Nephron progenitor cell (in vitro differentiated cells): ENCODE measurements around the gene NTRK3.

Source experiments
- DNase-seq: peaks from one replicate; pipeline ENCODE4 v3.0.0; 2021
- H3K27ac Mint-ChIP-seq: 2 replicates; pipeline ENCODE4 v1.8.0; 2021; ENCODE audit warnings: mild to moderate bottlenecking, moderate library complexity, mixed read lengths
- H3K27me3 Mint-ChIP-seq: 2 replicates; pipeline ENCODE4 v1.8.0; 2021; ENCODE audit warnings: mild to moderate bottlenecking, low read depth, mixed read lengths; ENCODE audit not compliant: poor library complexity
- H3K36me3 Mint-ChIP-seq: 2 replicates; pipeline ENCODE4 v1.8.0; 2021; ENCODE audit warnings: low read depth, mixed read lengths
- H3K4me1 Mint-ChIP-seq: 2 replicates; pipeline ENCODE4 v1.8.0; 2021; ENCODE audit warnings: mixed read lengths
- H3K4me3 Mint-ChIP-seq: 2 replicates; pipeline ENCODE4 v1.8.0; 2021; ENCODE audit warnings: mild to moderate bottlenecking, moderate library complexity, mixed read lengths
- H3K9me3 Mint-ChIP-seq: 2 replicates; pipeline ENCODE4 v1.8.0; 2021; ENCODE audit warnings: mild to moderate bottlenecking, moderate library complexity, mixed read lengths
- TF ChIP-seq, protein P1 (sequence below): fragments of 200-600 bp; sonication (generic); IDR thresholded peaks from 2 replicates; pipeline ENCODE4 v1.5.0; 2021; ENCODE audit warnings: antibody characterized with exemption

The NTRK3 gene

DNA sequence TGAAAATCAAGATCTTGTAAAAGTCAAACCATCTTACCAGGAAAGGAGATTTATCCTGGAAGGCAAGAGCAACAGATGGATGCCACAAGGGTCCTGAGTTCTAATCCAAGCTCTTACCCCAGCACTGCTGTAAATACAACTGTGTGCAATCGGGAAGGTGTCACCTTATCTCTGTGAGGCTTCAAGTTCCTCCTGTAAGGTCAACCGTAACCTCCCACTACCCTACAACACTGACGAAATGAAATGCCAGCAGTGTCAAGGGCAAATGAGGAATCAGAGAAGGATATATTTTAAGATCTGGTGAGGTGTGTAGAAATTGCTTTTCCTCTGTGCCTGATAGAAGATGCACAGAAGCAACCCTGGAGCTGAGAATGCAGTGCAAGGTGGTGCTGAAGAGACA lies 207.8 kb downstream of the NTRK3 start:
- Mint-ChIP-seq H3K27me3 (peaks cover 4% of the 10 kb centered on the region), H3K36me3 (no peaks in the 10 kb centered on the region), H3K4me1 (no peaks in the 10 kb centered on the region)

DNA sequence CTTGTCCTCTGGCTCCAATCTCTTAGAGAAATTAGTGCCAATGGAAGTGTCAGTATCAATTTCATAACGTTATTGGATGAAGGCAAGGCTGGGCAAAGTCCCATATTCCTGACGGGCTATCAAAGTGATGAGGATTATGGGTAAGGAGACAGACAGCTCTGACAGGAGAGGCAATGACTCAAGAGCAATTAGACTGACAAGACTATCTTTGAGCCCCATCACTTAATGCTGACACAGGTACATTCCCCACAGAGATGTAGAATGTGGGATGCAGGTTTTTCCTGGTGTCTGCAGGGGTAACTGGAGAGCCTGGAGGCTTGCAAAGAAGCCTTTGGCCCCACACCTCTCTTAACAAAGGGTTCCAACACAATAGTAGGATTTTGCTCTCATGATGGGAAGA lies 208.3 kb downstream of the NTRK3 start:
- Mint-ChIP-seq H3K9me3 (no peaks in the 10 kb centered on the region), H3K4me3 (no peak overlapping the region), H3K27ac (no peak overlapping the region)

More for the DNA sequence above, 207.8 kb downstream of the NTRK3 start:
- H3K4me3 Mint-ChIP-seq: no peak overlapping the region
- DNase-seq: no peak
- H3K27ac Mint-ChIP-seq: no peak overlapping the region
- H3K9me3 Mint-ChIP-seq: no peaks in the 10 kb centered on the region
- TF ChIP-seq, protein P1, sequence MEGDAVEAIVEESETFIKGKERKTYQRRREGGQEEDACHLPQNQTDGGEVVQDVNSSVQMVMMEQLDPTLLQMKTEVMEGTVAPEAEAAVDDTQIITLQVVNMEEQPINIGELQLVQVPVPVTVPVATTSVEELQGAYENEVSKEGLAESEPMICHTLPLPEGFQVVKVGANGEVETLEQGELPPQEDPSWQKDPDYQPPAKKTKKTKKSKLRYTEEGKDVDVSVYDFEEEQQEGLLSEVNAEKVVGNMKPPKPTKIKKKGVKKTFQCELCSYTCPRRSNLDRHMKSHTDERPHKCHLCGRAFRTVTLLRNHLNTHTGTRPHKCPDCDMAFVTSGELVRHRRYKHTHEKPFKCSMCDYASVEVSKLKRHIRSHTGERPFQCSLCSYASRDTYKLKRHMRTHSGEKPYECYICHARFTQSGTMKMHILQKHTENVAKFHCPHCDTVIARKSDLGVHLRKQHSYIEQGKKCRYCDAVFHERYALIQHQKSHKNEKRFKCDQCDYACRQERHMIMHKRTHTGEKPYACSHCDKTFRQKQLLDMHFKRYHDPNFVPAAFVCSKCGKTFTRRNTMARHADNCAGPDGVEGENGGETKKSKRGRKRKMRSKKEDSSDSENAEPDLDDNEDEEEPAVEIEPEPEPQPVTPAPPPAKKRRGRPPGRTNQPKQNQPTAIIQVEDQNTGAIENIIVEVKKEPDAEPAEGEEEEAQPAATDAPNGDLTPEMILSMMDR: no peak

DNA sequence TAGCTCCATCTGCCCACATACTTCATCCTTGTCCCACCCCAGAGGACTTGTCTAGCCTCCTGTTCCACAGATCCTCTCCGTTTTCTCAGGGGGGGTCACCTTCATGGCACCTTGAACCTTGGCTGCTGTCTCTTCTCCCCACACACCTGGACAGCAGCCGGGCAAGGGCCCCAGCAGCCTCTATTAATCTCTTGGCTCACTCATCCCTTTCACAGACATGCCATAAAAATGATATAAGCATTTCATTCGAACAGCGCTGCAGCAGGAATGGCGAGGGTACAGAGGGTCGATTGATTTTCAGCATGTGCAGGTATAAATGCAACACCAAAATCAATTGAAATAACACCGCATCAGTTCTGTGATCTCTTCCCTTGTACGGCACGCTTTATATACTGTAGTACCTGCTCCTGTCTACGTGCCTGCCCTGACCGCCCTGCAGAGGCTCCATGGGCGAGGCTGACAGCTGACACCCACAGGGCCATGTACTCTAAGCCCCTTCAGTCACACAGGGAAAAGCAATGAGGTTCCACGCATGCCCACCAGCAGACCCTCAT lies 209.9 kb downstream of the NTRK3 start:
- Mint-ChIP-seq H3K4me3 (no peak overlapping the region), H3K36me3 (no peaks in the 10 kb centered on the region), H3K27me3 (peaks cover 7% of the 10 kb centered on the region), H3K4me1 (no peaks in the 10 kb centered on the region), H3K9me3 (no peaks in the 10 kb centered on the region), H3K27ac (no peak overlapping the region)
- no peak for DNase-seq
- TF ChIP-seq, protein P1: no peak

More for the DNA sequence above, 208.3 kb downstream of the NTRK3 start:
- no peaks in the 10 kb centered on the region for H3K4me1 Mint-ChIP-seq
- TF ChIP-seq, protein P1: no peak
- DNase-seq: no peak
- no peaks in the 10 kb centered on the region for H3K36me3 Mint-ChIP-seq
- peaks cover 4% of the 10 kb centered on the region for H3K27me3 Mint-ChIP-seq

DNA sequence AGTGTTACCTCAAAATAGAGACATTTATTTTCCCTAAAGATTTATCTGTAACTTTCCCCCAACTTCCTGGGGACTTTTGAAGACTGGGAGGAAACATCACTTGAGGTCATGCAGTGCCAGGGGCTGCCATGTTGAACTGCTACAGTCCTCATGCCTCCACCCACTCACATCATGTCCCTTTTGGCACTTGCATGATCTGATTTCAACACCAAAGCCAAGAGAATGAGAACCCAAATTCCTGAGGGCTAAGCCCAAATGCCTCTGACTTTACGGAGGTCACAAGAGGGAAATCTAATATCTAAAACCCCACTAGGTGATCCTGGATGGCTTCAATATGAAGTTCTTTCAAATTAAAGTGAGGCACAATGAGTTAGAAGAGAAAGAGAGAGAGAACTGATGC lies 213.1 kb downstream of the NTRK3 start:
- H3K36me3 Mint-ChIP-seq: no peaks in the 10 kb centered on the region
- no peak for DNase-seq
- H3K27ac Mint-ChIP-seq: no peak overlapping the region
- peaks cover 14% of the 10 kb centered on the region for H3K27me3 Mint-ChIP-seq
- no peaks in the 10 kb centered on the region for H3K4me1 Mint-ChIP-seq
- no peaks in the 10 kb centered on the region for H3K9me3 Mint-ChIP-seq
- TF ChIP-seq, protein P1: no peak
- H3K4me3 Mint-ChIP-seq: no peak overlapping the region

DNA sequence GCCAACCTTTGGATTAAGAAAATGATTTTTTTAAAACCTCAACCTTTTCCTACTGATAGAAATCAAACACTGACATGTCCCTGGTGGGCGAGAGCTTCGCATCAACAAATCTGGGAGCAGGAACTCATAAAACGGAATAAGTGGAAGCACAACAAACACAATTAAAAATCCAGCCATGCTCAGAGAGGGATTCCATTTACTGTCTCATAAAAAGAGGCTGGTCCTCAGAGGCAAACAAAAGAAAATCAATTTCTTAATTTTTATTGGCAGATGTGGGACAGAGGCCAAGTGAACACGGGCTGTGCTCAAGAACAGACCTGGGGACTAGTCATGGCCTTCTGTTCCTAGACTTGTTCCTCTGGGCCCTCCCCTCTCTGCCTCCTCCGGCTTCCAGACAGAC lies 214.5 kb downstream of the NTRK3 start:
- no peaks in the 10 kb centered on the region for H3K36me3 Mint-ChIP-seq
- no peak for DNase-seq
- TF ChIP-seq, protein P1: no peak
- no peak overlapping the region for H3K4me3 Mint-ChIP-seq
- no peak overlapping the region for H3K27ac Mint-ChIP-seq
- no peaks in the 10 kb centered on the region for H3K4me1 Mint-ChIP-seq
- H3K27me3 Mint-ChIP-seq: peaks cover 17% of the 10 kb centered on the region
- H3K9me3 Mint-ChIP-seq: no peaks in the 10 kb centered on the region

DNA sequence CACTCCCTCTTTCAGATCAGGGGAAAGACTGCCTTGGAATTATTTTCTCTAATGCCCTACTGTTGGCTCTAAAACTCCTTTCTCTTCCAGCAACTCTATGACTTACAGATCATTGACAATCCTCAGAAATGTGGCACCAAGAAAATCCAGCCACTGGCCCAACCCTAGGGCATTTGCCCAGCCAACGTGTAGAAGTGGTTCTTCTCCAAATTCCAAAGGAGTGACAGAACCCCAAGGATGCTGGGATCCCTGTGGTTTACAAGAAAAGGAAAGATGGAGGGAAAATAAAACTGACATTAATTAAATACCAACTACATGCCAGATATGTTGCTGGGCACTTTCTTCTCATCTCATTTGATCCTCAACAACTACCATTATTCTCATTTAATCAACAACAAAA lies 216.0 kb downstream of the NTRK3 start:
- H3K36me3 Mint-ChIP-seq: no peaks in the 10 kb centered on the region
- no peak for DNase-seq
- no peaks in the 10 kb centered on the region for H3K4me1 Mint-ChIP-seq
- no peak overlapping the region for H3K27ac Mint-ChIP-seq
- peaks cover 31% of the 10 kb centered on the region for H3K27me3 Mint-ChIP-seq
- H3K9me3 Mint-ChIP-seq: no peaks in the 10 kb centered on the region
- TF ChIP-seq, protein P1: no peak
- H3K4me3 Mint-ChIP-seq: no peak overlapping the region
